CD8-positive, alpha-beta memory T cell (primary cell): Measurements from ENCODE around the gene MISP. TPM values are rescaled to one million over a fixed set of nuclear protein-coding genes. Genes with fewer than 3 reads are reported as not detected.

Source experiments
- CTCF ChIA-PET: fragments of 350-600 bp; sonication (Branson Sonifier 250); formaldehyde crosslinking; loops from one replicate; lab custom pipeline; 2021; ENCODE audit warnings: antibody characterized with exemption; lab: Charles Lee
- POLR2A ChIA-PET: fragments of 350-600 bp; sonication (Branson Sonifier 250); formaldehyde crosslinking; loops from one replicate; lab custom pipeline; 2021; ENCODE audit warnings: antibody characterized with exemption; lab: Charles Lee
- DNase-seq, 5 donors: peaks; one replicate each; pipeline versions ENCODE4 v3.0.0 to v3.0.0-alpha.2; 2020 to 2022; ENCODE audit warnings: mixed read lengths in 1 of 5
- H3K27ac ChIP-seq: one replicate; pipeline ENCODE4 v1.7.0; 2013; ENCODE audit warnings: low read depth, mild to moderate bottlenecking, low read length, moderate library complexity
- H3K27me3 ChIP-seq: 2 replicates; pipeline ENCODE4 v1.7.0; 2013; ENCODE audit warnings: low read length, mild to moderate bottlenecking; ENCODE audit not compliant: insufficient read depth, poor library complexity, severe bottlenecking
- H3K36me3 ChIP-seq: 2 replicates; pipeline ENCODE4 v1.7.0; 2013; ENCODE audit warnings: mild to moderate bottlenecking, low read length, moderate library complexity; ENCODE audit not compliant: insufficient read depth
- H3K4me1 ChIP-seq: 2 replicates; pipeline ENCODE4 v1.7.0; 2013; ENCODE audit warnings: mild to moderate bottlenecking, low read length, moderate library complexity; ENCODE audit not compliant: insufficient read depth
- H3K4me3 ChIP-seq: 2 replicates; pipeline ENCODE4 v1.7.0; 2013; ENCODE audit warnings: mild to moderate bottlenecking, low read length
- H3K9me3 ChIP-seq: 2 replicates; pipeline ENCODE4 v1.7.0; 2013; ENCODE audit warnings: mild to moderate bottlenecking, low read length
- H3K27ac Mint-ChIP-seq, 8 donors: one replicate each; pipeline ENCODE4 v1.8.0; 2020 to 2021; ENCODE audit warnings: mixed read lengths in 8 of 8, mild to moderate bottlenecking in 6 of 8, inconsistent platforms in 3 of 8, moderate library complexity in 3 of 8
- H3K27me3 Mint-ChIP-seq, 2 donors: one replicate each; pipeline ENCODE4 v1.8.0; 2020 to 2021; ENCODE audit warnings: mixed read lengths in 2 of 2, mild to moderate bottlenecking in 1 of 2, moderate library complexity in 1 of 2
- H3K36me3 Mint-ChIP-seq, 3 donors: one replicate each; pipeline ENCODE4 v1.8.0; 2020 to 2021; ENCODE audit warnings: mixed read lengths in 3 of 3, inconsistent platforms in 1 of 3, mild to moderate bottlenecking in 1 of 3
- H3K4me1 Mint-ChIP-seq, 3 donors: one replicate each; pipeline ENCODE4 v1.8.0; 2020 to 2021; ENCODE audit warnings: mixed read lengths in 3 of 3, inconsistent platforms in 1 of 3, mild to moderate bottlenecking in 1 of 3
- H3K4me3 Mint-ChIP-seq, 7 donors: one replicate each; pipeline ENCODE4 v1.8.0; 2020 to 2021; ENCODE audit warnings: mixed read lengths in 7 of 7, mild to moderate bottlenecking in 6 of 7, moderate library complexity in 4 of 7, inconsistent platforms in 2 of 7
- H3K9me3 Mint-ChIP-seq, 5 donors: one replicate each; pipeline ENCODE4 v1.8.0; 2020 to 2022; ENCODE audit warnings: mixed read lengths in 5 of 5, mild to moderate bottlenecking in 3 of 5, moderate library complexity in 2 of 5, inconsistent platforms in 1 of 5
- polyA plus RNA-seq: library from polyadenylated mRNA; unstranded; fragments of 300-500 nt; fragmentation: Illumina TruSeq; gene quantifications from one replicate; pipeline ENCODE4 v1.2.3, GENCODE V29; 2021
- total RNA-seq, 2 experiments: library from RNA; stranded (reverse); gene quantifications; one replicate each; pipeline ENCODE4 v1.2.3, GENCODE V29; 2021

MISP gene
- total and polyA plus RNA-seq, 3 experiments from 2014 or later = not detected

GRCh38 chr19:803686-804418 is 52.9 kb downstream of the MISP start:
- Mint-ChIP-seq H3K27ac (peak overlapping the region in 4 of 8 donors; percentile 9 to 56 (median 30)), H3K27me3 (peaks cover 0 to 10% of the 10 kb centered on the region in 2 donors), H3K9me3 (no peaks in the 10 kb centered on the region), H3K36me3 (peaks cover 6 to 71% (median 7%) of the 10 kb centered on the region in 3 donors), H3K4me3 (peak overlapping the region in 2 of 7 donors; percentile 51 to 52), H3K4me1 (peaks cover 53 to 62% (median 54%) of the 10 kb centered on the region in 3 donors)
- H3K36me3 ChIP-seq = peaks cover 57% of the 10 kb centered on the region
- H3K4me3 ChIP-seq = no peak overlapping the region
- H3K9me3 ChIP-seq = no peaks in the 10 kb centered on the region
- no peak overlapping the region for H3K27ac ChIP-seq
- POLR2A ChIA-PET = no interaction called here
- CTCF ChIA-PET = no interaction called here
- no peaks in the 10 kb centered on the region for H3K27me3 ChIP-seq
- peaks cover 50% of the 10 kb centered on the region for H3K4me1 ChIP-seq
- no peak for DNase-seq

- peaks cover 59% of the 10 kb centered on the region for H3K36me3 ChIP-seq
- no peak overlapping the region for H3K27ac Mint-ChIP-seq
- H3K27me3 Mint-ChIP-seq = peaks cover 0 to 8% of the 10 kb centered on the region in 2 donors
- H3K4me1 Mint-ChIP-seq = peaks cover 46 to 55% (median 48%) of the 10 kb centered on the region in 3 donors
- H3K27me3 ChIP-seq = no peaks in the 10 kb centered on the region
- no peaks in the 10 kb centered on the region for H3K9me3 ChIP-seq
- H3K36me3 Mint-ChIP-seq = peaks cover 6 to 71% (median 7%) of the 10 kb centered on the region in 3 donors
- ChIA-PET POLR2A (no interaction called here), CTCF (no interaction called here)
- H3K4me3 ChIP-seq = no peak overlapping the region
- no peaks in the 10 kb centered on the region for H3K9me3 Mint-ChIP-seq
- H3K27ac ChIP-seq = no peak overlapping the region
- peaks cover 42% of the 10 kb centered on the region for H3K4me1 ChIP-seq
- H3K4me3 Mint-ChIP-seq = peak overlapping the region in 1 of 7 donors; percentile 62
- DNase-seq = no peak
These were observed 53.7 kb downstream of the MISP start for GRCh38 chr19:804419-805165.

GRCh38 chr19:805166-805551 is 54.2 kb downstream of the MISP start:
- Histone ChIP-seq H3K4me1 (peaks cover 36% of the 10 kb centered on the region), H3K27ac (no peak overlapping the region), H3K27me3 (no peaks in the 10 kb centered on the region), H3K4me3 (no peak overlapping the region), H3K36me3 (peaks cover 63% of the 10 kb centered on the region), H3K9me3 (no peaks in the 10 kb centered on the region)
- Mint-ChIP-seq H3K36me3 (peaks cover 7 to 73% (median 8%) of the 10 kb centered on the region in 3 donors), H3K9me3 (no peaks in the 10 kb centered on the region), H3K27ac (peak overlapping the region in 1 of 8 donors; percentile 56), H3K27me3 (peaks cover 0 to 8% of the 10 kb centered on the region in 2 donors), H3K4me1 (peaks cover 40 to 49% (median 43%) of the 10 kb centered on the region in 3 donors), H3K4me3 (peak overlapping the region in 1 of 7 donors; percentile 62)
- DNase-seq = no peak
- POLR2A ChIA-PET = no interaction called here
- CTCF ChIA-PET = no interaction called here

- peaks cover 0 to 8% of the 10 kb centered on the region in 2 donors for H3K27me3 Mint-ChIP-seq
- no peak for DNase-seq
- peaks cover 65% of the 10 kb centered on the region for H3K36me3 ChIP-seq
- H3K4me1 ChIP-seq = peaks cover 29% of the 10 kb centered on the region
- no peaks in the 10 kb centered on the region for H3K9me3 Mint-ChIP-seq
- H3K4me3 ChIP-seq = no peak overlapping the region
- H3K4me3 Mint-ChIP-seq = no peak overlapping the region
- no peaks in the 10 kb centered on the region for H3K9me3 ChIP-seq
- H3K27ac Mint-ChIP-seq = peak overlapping the region in 1 of 8 donors; percentile 56
- ChIA-PET CTCF (no interaction called here), POLR2A (no interaction called here)
- H3K27me3 ChIP-seq = no peaks in the 10 kb centered on the region
- peaks cover 34 to 42% (median 37%) of the 10 kb centered on the region in 3 donors for H3K4me1 Mint-ChIP-seq
- no peak overlapping the region for H3K27ac ChIP-seq
- H3K36me3 Mint-ChIP-seq = peaks cover 7 to 74% (median 7%) of the 10 kb centered on the region in 3 donors
These were observed 55.0 kb downstream of the MISP start for GRCh38 chr19:805600-806550.

- no peak overlapping the region for H3K4me3 ChIP-seq
- ChIA-PET CTCF (no interaction called here), POLR2A (interaction anchor here (1.0 kb wide), 1 partner anchor 10 kb away, joined by 3 read pairs; the partner anchor contains the start of gene PTBP1)
- Mint-ChIP-seq H3K36me3 (peaks cover 7 to 76% (median 7%) of the 10 kb centered on the region in 3 donors), H3K4me1 (peaks cover 25 to 31% (median 27%) of the 10 kb centered on the region in 3 donors), H3K9me3 (no peaks in the 10 kb centered on the region), H3K27me3 (peaks cover 0 to 8% of the 10 kb centered on the region in 2 donors), H3K4me3 (peak overlapping the region in 2 of 7 donors; percentile 54 to 76), H3K27ac (peak overlapping the region in 3 of 8 donors; percentile 57 to 82 (median 68))
- peaks cover 19% of the 10 kb centered on the region for H3K4me1 ChIP-seq
- H3K36me3 ChIP-seq = peaks cover 63% of the 10 kb centered on the region
- no peaks in the 10 kb centered on the region for H3K9me3 ChIP-seq
- no peak for DNase-seq
- no peak overlapping the region for H3K27ac ChIP-seq
- no peaks in the 10 kb centered on the region for H3K27me3 ChIP-seq
These were observed 56.0 kb downstream of the MISP start for GRCh38 chr19:806815-807421.

- Mint-ChIP-seq H3K4me1 (peaks cover 16 to 22% (median 18%) of the 10 kb centered on the region in 3 donors), H3K27me3 (peaks cover 0 to 8% of the 10 kb centered on the region in 2 donors), H3K9me3 (no peaks in the 10 kb centered on the region), H3K27ac (peak overlapping the region in 6 of 8 donors; percentile 6 to 94 (median 75)), H3K36me3 (peaks cover 7 to 70% (median 7%) of the 10 kb centered on the region in 3 donors), H3K4me3 (peak overlapping the region in 2 of 7 donors; percentile 32 to 76)
- no peaks in the 10 kb centered on the region for H3K9me3 ChIP-seq
- DNase-seq = no peak
- peaks cover 61% of the 10 kb centered on the region for H3K36me3 ChIP-seq
- no peak overlapping the region for H3K4me3 ChIP-seq
- ChIA-PET CTCF (no interaction called here), POLR2A (interaction anchor here (1.0 kb wide), 1 partner anchor 11 kb away, joined by 3 read pairs; the partner anchor contains the start of gene PTBP1)
- no peaks in the 10 kb centered on the region for H3K27me3 ChIP-seq
- H3K27ac ChIP-seq = no peak overlapping the region
- H3K4me1 ChIP-seq = peaks cover 10% of the 10 kb centered on the region
These were observed 56.9 kb downstream of the MISP start for GRCh38 chr19:807627-808422.
